Measurements from ENCODE around the gene ANK3.

GRCh38 chr10:60409202-60409601 is 19.5 kb upstream of the ANK3 start:
- TF ChIP-seq CTCF (IDR thresholded peaks at IDR 0.05), result no peak
- no peak for TF ChIP-seq POLR2A (IDR thresholded peaks at IDR 0.05)
